ENCODE results near the gene PZP. TPM values are rescaled to one million over a fixed set of nuclear protein-coding genes. Genes with fewer than 3 reads are reported as not detected.
"Not testable (repeated sequence)": the region's sequence is repeated elsewhere in the genome, so short reads cannot be mapped to it uniquely, and the experiment has no call there.

The PZP gene
- total and polyA plus RNA-seq, 12 donors = 0.15 to 1.6 (median 0.54) TPM

GRCh38 chr12:9253464-9253863, 45.3 kb upstream of the PZP start:
- WGBS, 2 donors = 18 to 37% methylated on average over 5 of the region's 5 CpGs
- no peak for DNase-seq

GRCh38 chr12:9252791-9253190, 44.6 kb upstream of the PZP start:
- H3K4me1 ChIP-seq; H3K36me3 ChIP-seq; intact Hi-C loops (cut with DNase I); H3K27me3 ChIP-seq; ATAC-seq; DNase-seq; H3K9me3 ChIP-seq; H3K4me3 ChIP-seq; H3K27ac ChIP-seq: not testable (repeated sequence)
- 90 to 93% methylated on average over 2 of the region's 2 CpGs for WGBS, 2 donors

More at GRCh38 chr12:9253464-9253863, 45.3 kb upstream of the PZP start:
- TF ChIP-seq CTCF (IDR thresholded peaks at IDR 0.05) = no peak
- no peaks in the 10 kb centered on the region for H3K4me1 ChIP-seq
- H3K36me3 ChIP-seq = no peaks in the 10 kb centered on the region
- intact Hi-C loops (cut with DNase I) = no loop called here
- H3K4me3 ChIP-seq = no peak overlapping the region
- no peaks in the 10 kb centered on the region for H3K27me3 ChIP-seq
- peaks cover 0 to 7% (median 0%) of the 10 kb centered on the region in 11 donors for H3K9me3 ChIP-seq
- no peak for ATAC-seq
- H3K27ac ChIP-seq = no peak overlapping the region

GRCh38 chr12:9252256-9252655, 44.1 kb upstream of the PZP start:
- peaks cover 0 to 7% (median 0%) of the 10 kb centered on the region in 11 donors for H3K9me3 ChIP-seq
- H3K27ac ChIP-seq = no peak overlapping the region
- H3K36me3 ChIP-seq = no peaks in the 10 kb centered on the region
- intact Hi-C loops (cut with DNase I) = no loop called here
- H3K27me3 ChIP-seq = no peaks in the 10 kb centered on the region
- no peak overlapping the region for H3K4me3 ChIP-seq
- no peaks in the 10 kb centered on the region for H3K4me1 ChIP-seq
- no peak for DNase-seq
- no peak for TF ChIP-seq CTCF (IDR thresholded peaks at IDR 0.05)
- ATAC-seq = no peak

GRCh38 chr12:9248435-9248834, 40.2 kb upstream of the PZP start:
- H3K4me3 ChIP-seq = no peak overlapping the region
- intact Hi-C loops (cut with DNase I) = loop anchor here in 1 of 10 donors (10.0 kb wide), 1 partner anchor 164 kb away; no protein-coding TSS in a partner anchor
- peaks cover 0 to 7% (median 0%) of the 10 kb centered on the region in 11 donors for H3K9me3 ChIP-seq
- WGBS, 2 donors = 77 to 93% methylated on average over 3 of the region's 3 CpGs
- H3K4me1 ChIP-seq = peaks cover 0 to 13% (median 0%) of the 10 kb centered on the region in 9 donors
- no peak for TF ChIP-seq CTCF (IDR thresholded peaks at IDR 0.05)
- no peak overlapping the region for H3K27ac ChIP-seq
- DNase-seq (no peak), ATAC-seq (no peak)
- no peaks in the 10 kb centered on the region for H3K27me3 ChIP-seq
- no peaks in the 10 kb centered on the region for H3K36me3 ChIP-seq

GRCh38 chr12:9244894-9245293, 36.7 kb upstream of the PZP start:
- Histone ChIP-seq H3K27me3 (no peaks in the 10 kb centered on the region), H3K36me3 (no peaks in the 10 kb centered on the region), H3K27ac (peak overlapping the region in 2 of 10 donors; percentile 48 to 53), H3K9me3 (no peaks in the 10 kb centered on the region), H3K4me1 (peaks cover 0 to 22% (median 0%) of the 10 kb centered on the region in 9 donors), H3K4me3 (no peak overlapping the region)
- intact Hi-C loops (cut with DNase I) = loop anchor here in 5 of 10 donors (5.0 to 10.0 kb wide), 3 partner anchors 83 to 160 kb away; partner anchors contain the start of gene A2M (in 3 of the 5)
- TF ChIP-seq CTCF (IDR thresholded peaks at IDR 0.05) = no peak
- WGBS, 2 donors = 61 to 62% methylated on average over 6 of the region's 6 CpGs
- DNase-seq (peak in 1 of 2 donors; percentile 6), ATAC-seq (peak in 1 of 8 donors; percentile 45)

Data from heart right ventricle (tissue), 16 donors.